Stimulated activated CD8-positive, alpha-beta memory T cell treated with anti-CD3 and anti-CD28 coated beads, Interleukin-4, amount 100 ng/mL, for 1 hour (primary cell): ENCODE data around the gene ACTL6A.
A peak's percentile ranks its signal among the peaks of the same experiment; 100 is the strongest.
"Not testable (repeated sequence)": the region's sequence is repeated elsewhere in the genome, so short reads cannot be mapped to it uniquely, and the experiment has no call there.

ENCODE experiments used
- DNase-seq, 2 donors: peaks; one replicate each; pipeline ENCODE4 v3.0.0-alpha.2; 2020; ENCODE audit warnings: low read depth in 2 of 2, low spot score in 1 of 2

The ACTL6A gene

DNA sequence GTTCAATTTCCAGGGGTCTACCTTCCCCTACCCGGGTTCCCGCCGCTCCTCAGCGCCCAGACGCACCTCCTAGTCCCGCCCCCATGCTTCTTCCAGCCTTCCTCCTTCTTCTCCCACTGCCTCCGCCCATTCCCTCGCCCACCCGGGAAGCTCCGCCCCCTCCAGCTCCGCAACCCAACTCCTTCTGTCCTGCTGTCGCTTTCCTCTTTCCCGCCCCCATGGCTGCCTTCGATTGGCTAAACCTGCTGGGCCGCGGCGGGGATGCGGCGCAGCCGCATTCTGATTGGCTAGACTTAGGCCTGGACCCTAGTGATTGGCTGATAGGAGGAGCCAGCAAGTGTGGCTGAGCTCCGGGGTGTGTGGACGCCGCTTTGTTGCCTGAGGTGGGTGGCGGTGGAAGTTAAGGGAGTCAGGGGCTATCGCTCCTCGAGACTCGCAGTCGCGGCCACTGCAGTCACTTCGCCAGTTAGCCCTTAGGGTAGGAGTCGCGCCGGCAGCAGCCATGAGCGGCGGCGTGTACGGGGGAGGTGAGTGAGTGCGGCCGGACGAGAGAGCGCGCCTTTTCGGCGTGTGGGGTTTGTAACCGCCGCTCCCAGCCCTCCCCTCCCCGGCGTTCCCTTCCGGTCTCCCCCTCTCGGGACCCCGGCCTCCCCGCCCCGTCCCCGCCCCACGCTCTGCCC lies at the start of gene ACTL6A:
TSS of gene ACTL6A (plus strand) at position 336 of the 680 bp plus-strand sequence. CDS start at position 503, 167 bp downstream.
- peak; percentile 96 to 98 for DNase-seq

DNA sequence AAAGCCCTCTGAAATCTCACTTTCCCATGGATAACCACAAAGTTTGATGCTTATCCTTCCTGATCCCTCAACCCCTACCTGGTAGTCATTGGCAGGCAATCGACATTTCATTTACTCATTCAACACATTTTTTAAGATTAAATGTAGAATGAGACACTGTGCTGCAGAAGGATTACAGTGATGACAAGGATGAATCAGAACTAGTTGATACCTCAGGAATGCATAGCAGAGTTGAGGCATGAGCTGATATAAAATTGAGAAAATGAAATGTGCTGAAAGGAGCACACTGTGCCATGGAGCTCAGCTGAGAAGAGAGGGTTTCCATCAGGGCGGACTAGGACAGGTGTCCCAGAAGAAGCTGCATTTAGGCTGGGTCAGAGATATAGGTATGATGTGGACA lies 48.9 kb upstream of the ACTL6A start:
- DNase-seq, result no peak

DNA sequence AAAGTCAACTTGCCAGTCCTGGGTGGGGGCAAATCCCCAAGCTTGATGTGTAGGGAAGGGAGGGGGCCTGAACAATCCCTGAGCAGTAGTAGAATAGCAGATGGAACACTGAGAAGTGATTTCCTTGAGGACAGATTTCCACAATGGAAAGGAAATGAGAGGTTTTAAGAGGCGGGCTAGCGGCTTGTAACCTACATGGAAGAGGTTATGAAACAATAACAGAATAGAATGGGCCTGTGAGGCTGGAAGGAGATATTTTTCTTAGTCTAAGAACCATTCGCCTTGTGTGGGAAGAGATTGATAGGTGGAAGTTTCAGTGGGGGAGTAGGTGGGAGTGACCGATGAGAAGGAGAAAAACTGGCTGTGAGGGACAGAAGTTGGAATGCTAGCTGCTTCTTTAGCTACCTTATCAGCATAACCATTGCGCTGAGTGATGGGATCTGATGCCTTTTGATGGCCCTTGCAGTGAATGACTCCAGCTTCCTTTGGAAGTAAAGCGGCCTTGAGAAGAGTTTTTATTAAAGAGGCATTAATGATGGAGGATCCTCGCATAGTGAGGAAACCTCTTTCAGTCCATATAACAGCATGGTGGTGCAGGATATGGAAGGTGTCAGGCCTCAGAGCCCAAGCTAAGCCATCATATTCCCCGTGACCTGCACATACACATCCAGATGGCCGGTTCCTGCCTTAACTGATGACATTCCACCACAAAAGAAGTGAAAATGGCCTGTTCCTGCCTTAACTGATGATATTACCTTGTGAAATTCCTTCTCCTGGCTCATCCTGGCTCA lies 46.1 kb upstream of the ACTL6A start:
- DNase-seq, result not testable (repeated sequence)

DNA sequence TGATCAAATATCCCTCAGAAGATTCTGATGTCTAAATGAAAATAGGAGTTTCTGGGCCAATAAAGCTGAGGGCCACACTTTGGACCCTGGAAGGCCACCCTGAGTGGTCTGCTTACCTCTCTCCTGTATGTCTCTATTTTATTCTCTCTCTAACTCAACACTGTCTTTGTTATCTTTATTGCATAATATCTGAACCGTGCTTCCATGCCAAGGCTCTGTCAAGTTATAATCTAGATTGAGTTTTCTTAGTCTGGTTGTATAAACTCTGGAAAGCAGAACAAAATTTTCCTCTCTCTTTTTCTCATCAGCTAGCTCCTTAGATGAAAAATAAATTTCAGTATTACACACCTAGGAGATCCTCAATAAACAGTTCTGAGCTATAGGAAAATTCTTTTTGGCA lies 36.2 kb upstream of the ACTL6A start:
- no peak for DNase-seq

DNA sequence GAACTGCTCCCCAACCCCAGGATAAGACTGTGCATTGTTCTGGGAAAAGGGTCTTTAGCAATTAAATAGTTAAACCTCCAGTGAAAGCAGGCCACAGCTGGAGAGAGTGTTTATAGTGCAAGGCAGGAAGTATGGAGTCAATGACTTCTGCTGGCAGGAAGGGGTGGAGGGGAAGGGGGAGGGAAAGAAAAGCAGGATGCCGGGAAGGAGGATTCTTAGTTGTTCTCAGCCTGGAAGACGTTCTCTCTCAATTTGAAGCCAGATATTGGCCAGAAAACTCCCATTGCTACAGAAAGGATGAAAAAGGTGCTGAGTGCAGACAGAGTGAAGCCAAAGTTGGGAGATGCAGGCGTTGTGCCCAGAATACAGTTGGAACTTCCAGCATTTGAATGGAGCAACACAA lies 35.7 kb upstream of the ACTL6A start:
- no peak for DNase-seq

DNA sequence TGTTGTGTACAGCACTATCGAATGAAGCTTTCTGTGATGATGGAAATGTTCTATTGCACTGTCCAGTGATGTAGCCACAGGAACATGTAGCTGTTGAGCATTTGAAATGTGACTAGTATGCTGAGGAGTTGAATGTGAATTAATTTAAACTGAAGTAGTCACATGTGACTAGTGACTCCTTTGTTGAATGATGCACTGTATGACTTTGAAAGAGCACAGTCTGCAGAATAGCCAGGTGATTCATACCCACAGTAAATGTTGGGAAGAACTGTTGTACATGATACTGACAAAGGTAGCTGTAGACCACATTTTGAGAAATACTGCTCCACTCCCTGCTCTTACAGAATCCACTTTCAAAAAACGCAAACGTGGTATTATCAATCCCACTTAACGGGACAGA lies 34.0 kb upstream of the ACTL6A start:
- no peak for DNase-seq

DNA sequence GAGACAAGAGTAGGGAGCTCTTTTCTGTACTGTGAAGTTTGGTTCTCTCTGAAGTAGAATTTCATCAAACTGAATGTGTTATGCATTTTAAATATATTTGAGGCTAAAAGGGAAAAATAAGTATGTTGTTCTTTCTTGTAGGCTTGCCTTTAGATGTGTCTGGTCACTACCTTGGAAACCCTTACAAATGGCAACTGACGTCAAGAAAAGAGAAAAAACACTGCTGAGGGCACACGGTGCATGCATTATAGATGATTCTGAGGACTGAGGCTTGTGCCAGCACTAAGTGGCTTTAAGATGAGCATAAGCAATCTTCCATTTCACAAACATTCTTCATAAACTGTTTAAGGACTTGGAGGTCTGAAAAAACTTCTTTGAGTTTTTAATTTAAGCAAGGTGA lies 31.1 kb upstream of the ACTL6A start:
- DNase-seq, result no peak

DNA sequence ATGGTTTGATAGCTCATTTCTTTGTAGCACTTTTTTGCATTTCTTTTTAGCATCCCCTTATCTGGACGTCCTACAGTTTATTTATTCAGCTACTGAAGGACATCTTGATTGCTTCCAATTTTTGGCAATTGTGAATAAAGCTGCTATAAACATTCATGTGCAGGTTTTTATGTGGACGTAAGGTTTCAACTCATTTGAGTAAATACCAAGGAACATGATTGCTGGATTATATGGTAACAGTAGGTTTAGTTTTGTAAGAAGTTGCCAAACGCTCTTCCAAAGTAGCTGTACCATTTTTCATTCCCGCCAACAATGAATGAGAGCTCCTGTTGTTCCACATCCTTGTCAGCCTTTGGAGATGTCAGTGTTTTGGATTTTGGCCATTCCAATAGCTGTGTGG lies 29.5 kb upstream of the ACTL6A start:
- DNase-seq, result no peak

DNA sequence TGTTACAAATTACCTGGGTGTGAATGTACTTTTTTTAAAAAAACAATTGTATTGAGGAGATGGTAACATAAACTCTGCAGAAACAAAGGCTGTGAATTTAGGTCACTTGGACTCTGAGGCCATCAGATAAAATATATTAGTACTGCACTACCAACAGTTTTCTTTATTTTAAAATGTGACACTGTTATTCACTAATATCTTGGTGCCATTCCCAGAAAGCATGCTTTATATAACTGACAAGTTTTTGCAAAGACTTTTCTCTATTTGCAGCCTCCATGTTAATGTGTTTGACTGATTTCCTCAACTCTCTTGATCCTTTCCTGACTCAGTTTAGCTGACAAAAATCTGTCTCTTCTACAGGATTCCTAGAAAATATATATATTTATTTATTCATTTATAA lies 26.5 kb upstream of the ACTL6A start:
- DNase-seq, result no peak

DNA sequence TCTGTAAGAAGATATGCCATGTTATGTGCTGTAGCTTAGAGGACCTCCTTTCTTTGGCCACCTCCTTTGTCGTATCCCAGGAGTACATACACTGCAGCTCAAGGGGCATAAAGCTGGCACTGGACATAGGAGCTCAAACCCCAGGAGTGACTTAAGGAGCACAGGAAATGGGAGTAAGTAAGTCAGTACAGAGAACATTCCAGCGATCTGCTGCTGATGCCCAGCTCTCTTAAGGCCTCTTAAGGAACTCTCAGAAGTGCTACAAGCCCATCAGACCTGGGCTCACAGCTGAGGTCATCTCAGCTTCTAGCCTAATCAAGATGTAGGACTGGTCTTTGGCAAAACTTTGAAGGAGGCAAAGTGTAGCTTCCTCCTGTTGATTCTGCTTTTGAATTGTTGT lies 21.6 kb upstream of the ACTL6A start:
- no peak for DNase-seq

DNA sequence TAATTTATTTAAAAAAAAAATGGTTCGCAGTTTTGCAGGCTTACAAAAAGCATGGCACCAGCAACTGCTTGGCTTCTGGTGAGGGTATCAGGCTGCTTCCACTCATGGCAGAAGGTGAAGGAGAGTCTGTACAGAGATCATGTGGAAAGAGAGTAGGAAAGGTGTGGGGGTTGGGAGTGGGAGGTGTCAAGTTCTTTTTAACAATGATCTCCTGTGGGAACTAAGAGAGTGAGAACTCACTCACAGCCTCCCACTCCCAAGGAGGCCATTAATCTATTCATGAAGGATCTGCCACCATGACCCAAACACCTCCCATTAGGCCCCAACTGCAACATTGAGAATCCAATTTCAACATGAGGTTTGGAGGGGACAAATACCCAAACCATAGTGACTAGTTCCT lies 21.1 kb upstream of the ACTL6A start:
- no peak for DNase-seq

DNA sequence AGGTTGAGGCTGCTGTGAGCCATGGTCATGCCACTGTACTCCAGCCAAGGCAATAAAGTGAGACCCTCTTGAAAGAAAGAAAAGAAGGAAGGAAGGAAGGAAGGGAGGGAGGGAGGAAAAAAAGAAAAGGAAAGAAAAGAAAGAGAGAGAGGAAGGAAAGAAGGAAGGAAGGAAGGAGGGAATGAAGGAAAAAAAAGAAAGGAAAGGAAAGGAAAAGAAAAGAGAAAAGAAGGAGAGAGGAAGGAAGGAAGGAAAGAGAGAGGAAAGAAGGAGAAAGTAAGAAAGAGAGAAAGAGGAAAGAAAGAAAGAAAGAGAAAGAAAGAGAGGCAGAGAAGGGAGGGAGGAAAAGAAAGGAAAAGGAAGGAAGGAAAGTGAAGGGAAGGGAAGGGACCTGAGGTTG lies 20.4 kb upstream of the ACTL6A start:
- no peak for DNase-seq

DNA sequence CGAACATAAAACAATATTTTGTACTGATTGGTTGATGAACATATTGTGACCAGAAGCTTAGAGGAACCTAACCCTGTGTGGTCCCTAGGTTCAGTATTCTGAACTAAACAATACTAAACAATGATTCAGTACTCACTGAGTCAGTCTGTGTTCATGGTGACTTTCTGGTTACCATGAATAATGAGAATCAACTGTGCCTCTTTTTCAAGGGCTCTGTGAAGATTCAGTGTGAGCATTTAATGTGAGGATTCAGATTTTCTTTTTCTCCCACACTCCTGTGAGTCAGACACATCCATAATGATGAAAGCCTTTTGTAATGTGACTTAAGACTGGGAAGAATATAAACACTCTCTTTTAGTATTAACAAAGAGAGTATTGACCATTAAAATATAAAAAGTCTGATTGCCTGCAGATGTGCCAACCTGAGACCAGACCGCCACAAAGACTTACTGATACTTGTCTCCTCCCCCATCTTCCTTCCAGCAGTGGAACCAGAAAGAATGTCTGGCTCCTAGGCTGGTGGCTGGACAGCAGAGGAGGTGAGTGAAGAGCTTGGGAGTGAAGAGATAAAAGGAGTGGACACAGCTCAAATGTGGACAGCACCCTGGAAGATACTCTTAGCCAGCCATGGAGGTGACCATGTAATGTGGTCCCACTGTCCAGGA lies 17.6 kb upstream of the ACTL6A start:
- DNase-seq, result no peak

DNA sequence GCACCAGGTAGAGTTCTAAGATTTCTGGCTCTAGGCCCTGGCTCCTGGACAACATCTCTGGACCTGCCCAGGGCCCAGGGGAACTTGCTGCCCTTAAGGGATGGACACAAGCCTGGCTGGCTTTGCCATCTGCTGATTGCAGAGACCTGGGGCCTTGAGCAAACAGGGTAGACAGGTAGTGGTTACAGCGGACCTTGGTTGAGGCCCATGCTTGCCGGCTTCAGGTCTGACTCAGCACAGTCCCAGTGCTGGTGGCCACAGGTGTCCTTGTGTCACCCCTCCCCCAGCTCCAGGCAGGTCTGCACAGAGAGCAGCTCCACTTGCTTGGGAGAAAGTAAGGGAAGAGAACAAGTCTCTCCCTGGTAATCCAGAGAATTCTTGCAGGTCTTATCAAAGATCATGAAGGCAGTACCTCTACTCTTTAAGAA lies 15.9 kb upstream of the ACTL6A start:
- DNase-seq, result no peak

DNA sequence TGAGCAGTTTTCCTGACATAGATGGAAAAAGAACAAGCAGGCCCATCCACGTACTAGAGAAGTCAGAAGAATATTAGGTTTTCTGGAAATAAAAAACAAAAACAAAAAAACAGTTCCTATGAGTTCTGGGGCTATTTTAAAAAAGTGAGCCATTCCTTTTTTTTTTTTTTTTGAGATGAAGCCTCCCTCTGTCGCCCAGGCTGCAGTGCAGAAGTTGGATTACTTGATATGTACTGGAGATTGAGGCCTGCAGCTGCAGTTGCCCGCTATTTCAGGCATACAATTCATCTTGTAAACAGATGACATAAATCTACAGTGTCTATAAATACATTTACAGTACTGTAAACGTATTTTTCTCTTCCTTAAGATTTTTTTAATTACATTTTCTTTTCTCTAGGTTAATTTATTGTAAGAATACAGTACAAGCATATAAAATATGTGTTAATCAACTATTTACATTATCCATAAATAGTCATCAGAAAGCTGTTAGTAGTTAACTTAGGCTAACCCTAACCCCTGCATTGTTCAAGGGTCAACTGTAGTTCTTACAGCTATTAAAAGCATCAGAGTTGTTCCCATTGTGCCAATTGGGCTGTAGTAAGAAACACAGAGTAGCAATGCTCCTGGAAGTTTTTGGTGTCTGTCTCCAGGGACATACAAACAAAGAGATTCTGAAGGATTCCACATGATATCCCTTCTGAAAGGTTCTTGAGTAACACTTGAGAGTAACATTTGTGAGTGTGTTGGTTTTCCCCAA lies 11.2 kb upstream of the ACTL6A start:
- no peak for DNase-seq

DNA sequence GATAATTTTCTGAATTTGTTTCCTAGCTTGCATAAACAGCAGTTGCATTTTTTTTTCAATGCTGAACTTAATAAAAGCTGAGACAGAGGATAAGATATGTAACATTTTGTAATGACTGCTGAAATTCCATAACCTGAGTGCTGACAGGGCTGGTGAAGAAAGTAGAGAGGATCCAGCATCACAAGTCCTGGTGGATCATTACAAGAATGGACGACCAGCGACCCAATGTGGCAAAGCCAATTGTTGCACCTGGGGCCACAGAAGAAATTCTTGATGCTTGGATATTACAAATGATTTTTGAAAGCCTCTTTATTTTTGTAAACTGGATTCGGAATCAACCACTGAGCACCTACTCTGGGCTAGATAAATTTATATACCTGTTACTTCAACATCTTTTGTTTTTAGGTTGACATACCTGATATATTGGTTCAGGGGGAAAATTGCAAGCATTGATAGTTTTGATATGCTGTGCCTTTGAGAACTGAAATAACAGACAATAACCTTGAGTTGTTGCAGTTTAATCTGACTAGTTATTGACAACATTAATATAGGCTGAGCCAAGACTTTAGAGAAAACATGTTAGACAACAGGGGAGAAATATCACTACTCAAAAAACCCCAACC lies 3.9 kb upstream of the ACTL6A start:
- peak in 1 of 2 donors; percentile 8 for DNase-seq

DNA sequence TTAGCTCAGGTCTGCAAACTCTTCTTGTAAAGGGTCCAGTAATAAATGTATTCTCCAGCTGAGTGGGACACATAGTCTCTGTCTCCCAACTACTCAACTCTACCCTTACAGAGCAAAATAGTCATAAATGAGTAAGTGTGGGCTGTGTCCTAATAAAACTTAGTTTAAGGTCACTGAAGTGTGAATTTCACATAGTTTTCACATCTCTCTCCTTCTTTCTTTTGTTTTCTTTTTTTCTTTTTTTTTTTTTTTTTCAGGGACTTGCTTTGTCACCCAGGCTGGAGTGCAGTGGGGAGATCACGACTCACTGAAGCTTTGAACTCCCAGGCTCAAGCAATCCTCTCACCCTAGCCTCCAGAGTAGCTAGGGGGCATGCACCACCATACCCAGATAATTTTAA lies 1.9 kb upstream of the ACTL6A start:
- no peak for DNase-seq

DNA sequence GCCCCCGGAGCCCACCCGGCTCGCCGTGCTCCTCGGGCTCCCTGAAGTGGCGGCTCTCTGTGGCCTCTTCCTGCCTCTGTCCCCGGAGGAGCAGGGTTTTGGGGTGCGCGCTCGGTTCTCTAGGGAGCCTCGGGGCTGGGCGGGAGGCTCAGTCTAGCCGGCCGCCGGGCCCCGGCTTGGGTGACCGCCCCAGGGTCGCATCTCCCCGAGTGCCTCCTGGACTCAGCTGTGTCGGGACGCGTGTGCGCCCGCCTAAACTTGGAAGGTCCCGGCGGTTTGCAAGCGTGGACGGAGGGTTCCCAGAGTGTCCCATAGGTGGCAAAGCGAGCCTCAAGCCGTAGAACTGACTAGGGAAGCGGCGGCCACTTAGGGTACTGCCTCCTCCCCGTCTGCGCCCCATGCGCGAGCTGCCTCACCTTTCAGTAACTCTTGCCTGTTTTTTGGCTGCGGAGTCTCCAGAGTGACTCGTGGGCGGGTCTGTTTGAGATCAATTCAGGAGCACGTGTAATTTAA lies 601 bp downstream of the ACTL6A start:
- DNase-seq, result peak; percentile 30 to 34

DNA sequence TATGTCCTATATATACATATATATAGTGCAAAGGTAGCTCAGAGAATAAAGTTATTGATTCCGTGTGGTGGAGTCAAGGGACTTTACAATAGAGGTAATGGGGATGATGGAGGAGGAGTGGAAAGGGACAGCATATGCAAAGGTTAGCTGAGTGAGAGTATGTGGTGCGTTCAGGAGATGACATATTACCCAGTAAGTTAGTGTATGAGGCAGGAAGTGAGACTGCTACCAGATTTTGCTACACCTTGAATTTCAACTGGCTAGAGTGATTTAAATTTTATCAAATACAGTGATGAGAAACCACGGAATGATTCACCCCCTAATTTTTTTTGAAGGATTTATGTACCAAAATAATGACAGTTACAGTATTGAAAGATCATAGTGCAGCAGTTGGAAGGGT lies 2.8 kb downstream of the ACTL6A start:
- no peak for DNase-seq

DNA sequence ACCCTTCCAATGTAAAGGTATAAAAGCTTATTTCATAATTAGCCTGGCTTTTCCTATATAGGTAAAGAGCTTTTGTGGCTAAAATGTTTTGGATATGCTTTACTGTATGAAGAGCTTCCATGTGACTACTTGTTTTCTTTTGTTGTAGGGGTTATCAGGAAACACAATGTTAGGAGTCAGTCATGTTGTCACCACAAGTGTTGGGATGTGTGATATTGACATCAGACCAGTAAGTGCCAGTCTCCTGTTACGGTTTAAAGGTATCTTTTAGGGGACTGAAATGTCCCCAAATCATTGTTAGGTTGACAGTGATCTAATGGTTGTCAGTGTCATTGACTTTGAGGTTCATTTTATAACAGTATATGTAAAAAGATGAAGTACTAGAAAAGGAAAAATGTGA lies 18.3 kb downstream of the ACTL6A start:
- DNase-seq, result no peak

DNA sequence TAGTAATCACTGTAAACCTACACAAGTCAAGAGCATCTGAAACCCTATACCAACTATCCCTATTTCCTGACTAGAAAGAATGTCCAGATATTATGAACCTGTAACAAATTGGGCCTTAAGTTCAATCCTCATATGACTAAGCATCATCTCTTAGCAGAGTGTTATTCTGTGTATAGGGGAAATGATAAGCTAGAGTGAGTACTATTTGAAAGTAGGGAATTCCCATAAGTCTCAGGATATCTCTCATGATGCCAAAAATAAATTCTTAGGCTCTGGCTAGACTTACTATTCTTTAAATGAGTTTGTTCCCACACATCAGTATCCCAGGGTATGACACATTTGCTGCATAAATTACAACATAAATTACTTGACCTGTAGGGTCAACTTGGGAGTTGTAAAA lies 26.4 kb downstream of the ACTL6A start:
- no peak for DNase-seq
